A673 (cell line): ENCODE measurements around the gene SCN9A. TPM values are rescaled to one million over a fixed set of nuclear protein-coding genes. Genes with fewer than 3 reads are reported as not detected.

ENCODE experiments used
- BruUV-seq: library from RNA; stranded (reverse); fragments of 400-500 nt; replicated peaks from 2 replicates; lab custom pipeline; 2021; lab: Mats Ljungman, UMichigan
- CTCF ChIA-PET: fragments of 300-600 bp; sonication (Branson Sonifier 250); formaldehyde crosslinking; loops from one replicate; lab custom pipeline; 2022; ENCODE audit warnings: antibody characterized with exemption; lab: Charles Lee
- POLR2A ChIA-PET: fragments of 300-600 bp; sonication (Branson Sonifier 250); formaldehyde crosslinking; loops from one replicate; lab custom pipeline; 2022; ENCODE audit warnings: antibody characterized with exemption; ENCODE audit not compliant: low non-redundant PET; lab: Charles Lee
- DNase-seq: peaks from one replicate; pipeline ENCODE4 v3.0.0-alpha.2; 2015; ENCODE audit warnings: low spot score
- H3K27ac ChIP-seq: fragments of 200-600 bp; sonication (generic); 2 replicates; pipeline ENCODE4 v1.5.1; 2016; ENCODE audit warnings: mixed run types, low read depth, mild to moderate bottlenecking, mixed read lengths, antibody characterized with exemption, low read length; ENCODE audit not compliant: poor library complexity, severe bottlenecking
- H3K27me3 ChIP-seq: fragments of 200-600 bp; sonication (generic); replicated peaks from 2 replicates; pipeline ENCODE4 v1.6.1; 2017; ENCODE audit warnings: mixed run types, low read depth, mild to moderate bottlenecking, mixed read lengths, antibody characterized with exemption, low read length; ENCODE audit not compliant: insufficient read depth, poor library complexity
- H3K36me3 ChIP-seq: fragments of 200-600 bp; sonication (generic); 2 replicates; pipeline ENCODE4 v1.6.1; 2016; ENCODE audit warnings: mixed run types, mild to moderate bottlenecking, mixed read lengths, antibody characterized with exemption, low read length; ENCODE audit not compliant: insufficient read depth, poor library complexity, severe bottlenecking
- H3K4me1 ChIP-seq: fragments of 200-600 bp; sonication (generic); 2 replicates; pipeline ENCODE4 v1.6.1; 2017; ENCODE audit warnings: mixed run types, mild to moderate bottlenecking, mixed read lengths, antibody characterized with exemption, low read length; ENCODE audit not compliant: insufficient read depth, poor library complexity, severe bottlenecking
- H3K4me3 ChIP-seq: fragments of 200-600 bp; sonication (generic); 2 replicates; pipeline ENCODE4 v1.5.1; 2016; ENCODE audit warnings: low read depth, mixed run types, mild to moderate bottlenecking, mixed read lengths, low read length; ENCODE audit not compliant: poor library complexity, severe bottlenecking
- H3K9me3 ChIP-seq: fragments of 200-600 bp; sonication (generic); 2 replicates; pipeline ENCODE4 v1.6.1; 2016; ENCODE audit warnings: mixed run types, low read depth, mild to moderate bottlenecking, mixed read lengths, antibody characterized with exemption, low read length; ENCODE audit not compliant: poor library complexity, severe bottlenecking
- EZH2 ChIP-seq: fragments of 200-600 bp; sonication (generic); IDR thresholded peaks from 2 replicates; pipeline ENCODE4 v1.6.1; 2017; ENCODE audit warnings: borderline replicate concordance, low read depth, mild to moderate bottlenecking, mixed read lengths, antibody characterized with exemption, low read length; ENCODE audit not compliant: poor library complexity, severe bottlenecking
- intact Hi-C: fragments of 100-400 bp; cut with micrococcal nuclease; formaldehyde crosslinking; loops from one replicate; pipeline ENCODE4 v1.10.0; 2022; ENCODE audit not compliant: unreplicated experiment
- total RNA-seq: library from RNA; stranded (reverse); gene quantifications from 2 replicates; pipeline ENCODE4 v1.2.3, GENCODE V29; 2021
- TF ChIP-seq, protein P1 (sequence below): fragments of 300-800, 200-600 bp; sonication (generic); conservative IDR thresholded peaks from 2 replicates; pipeline ENCODE4 v1.5.1; 2017; ENCODE audit warnings: low read depth, mild to moderate bottlenecking, antibody characterized with exemption, low read length, moderate library complexity, mixed read lengths

The SCN9A gene
- total RNA-seq, 1 experiment from 2014 or later = 3.5 TPM

GRCh38 chr2:166329465-166329864, 46.3 kb downstream of the SCN9A start:
- TF ChIP-seq, protein P1, sequence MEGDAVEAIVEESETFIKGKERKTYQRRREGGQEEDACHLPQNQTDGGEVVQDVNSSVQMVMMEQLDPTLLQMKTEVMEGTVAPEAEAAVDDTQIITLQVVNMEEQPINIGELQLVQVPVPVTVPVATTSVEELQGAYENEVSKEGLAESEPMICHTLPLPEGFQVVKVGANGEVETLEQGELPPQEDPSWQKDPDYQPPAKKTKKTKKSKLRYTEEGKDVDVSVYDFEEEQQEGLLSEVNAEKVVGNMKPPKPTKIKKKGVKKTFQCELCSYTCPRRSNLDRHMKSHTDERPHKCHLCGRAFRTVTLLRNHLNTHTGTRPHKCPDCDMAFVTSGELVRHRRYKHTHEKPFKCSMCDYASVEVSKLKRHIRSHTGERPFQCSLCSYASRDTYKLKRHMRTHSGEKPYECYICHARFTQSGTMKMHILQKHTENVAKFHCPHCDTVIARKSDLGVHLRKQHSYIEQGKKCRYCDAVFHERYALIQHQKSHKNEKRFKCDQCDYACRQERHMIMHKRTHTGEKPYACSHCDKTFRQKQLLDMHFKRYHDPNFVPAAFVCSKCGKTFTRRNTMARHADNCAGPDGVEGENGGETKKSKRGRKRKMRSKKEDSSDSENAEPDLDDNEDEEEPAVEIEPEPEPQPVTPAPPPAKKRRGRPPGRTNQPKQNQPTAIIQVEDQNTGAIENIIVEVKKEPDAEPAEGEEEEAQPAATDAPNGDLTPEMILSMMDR = no peak
- no peak for TF ChIP-seq EZH2
- BruUV-seq = no TSS peak
- CTCF ChIA-PET = no interaction called here

GRCh38 chr2:166328147-166328546, 47.6 kb downstream of the SCN9A start:
- ChIA-PET POLR2A (no interaction called here), CTCF (no interaction called here)
- H3K4me1 ChIP-seq = no peaks in the 10 kb centered on the region
- intact Hi-C loops = no loop called here
- no TSS peak for BruUV-seq
- H3K36me3 ChIP-seq = no peaks in the 10 kb centered on the region
- no peak for DNase-seq
- no peak overlapping the region for H3K27ac ChIP-seq
- no peak for TF ChIP-seq EZH2
- TF ChIP-seq, protein P1 = no peak
- H3K9me3 ChIP-seq = no peaks in the 10 kb centered on the region
- H3K27me3 ChIP-seq = no peaks in the 10 kb centered on the region
- no peak overlapping the region for H3K4me3 ChIP-seq

More at GRCh38 chr2:166329465-166329864, 46.3 kb downstream of the SCN9A start:
- no peaks in the 10 kb centered on the region for H3K9me3 ChIP-seq
- no peak overlapping the region for H3K4me3 ChIP-seq
- H3K27me3 ChIP-seq = no peaks in the 10 kb centered on the region
- no peaks in the 10 kb centered on the region for H3K4me1 ChIP-seq
- no peak for DNase-seq
- H3K36me3 ChIP-seq = no peaks in the 10 kb centered on the region
- intact Hi-C loops = no loop called here
- H3K27ac ChIP-seq = no peak overlapping the region
- POLR2A ChIA-PET = no interaction called here

DNA sequence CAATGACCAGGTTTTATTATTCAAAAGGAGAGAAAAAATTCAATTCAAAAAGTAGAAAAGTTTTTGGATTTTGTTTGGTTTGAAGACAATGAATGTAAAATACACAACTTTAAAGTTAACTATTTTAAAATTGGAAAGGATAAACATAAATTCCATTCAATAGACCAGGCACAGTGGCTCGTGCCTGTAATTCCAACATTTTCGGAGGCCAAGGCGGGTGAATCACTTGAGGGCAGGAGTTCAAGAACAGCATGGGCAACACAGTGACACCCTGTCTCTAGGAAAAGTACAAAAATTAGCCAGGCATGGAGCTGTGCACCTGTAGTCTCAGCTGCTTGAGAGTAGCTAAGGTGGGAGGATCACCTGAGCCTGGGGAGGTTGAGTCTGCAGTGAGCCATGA, 54.7 kb downstream of the SCN9A start:
- Histone ChIP-seq H3K4me1 (no peaks in the 10 kb centered on the region), H3K36me3 (no peaks in the 10 kb centered on the region), H3K27ac (no peak overlapping the region), H3K9me3 (no peaks in the 10 kb centered on the region), H3K27me3 (no peaks in the 10 kb centered on the region), H3K4me3 (no peak overlapping the region)
- intact Hi-C loops = no loop called here
- no TSS peak for BruUV-seq
- ChIA-PET POLR2A (no interaction called here), CTCF (no interaction called here)
- DNase-seq = no peak
- TF ChIP-seq, protein P1 = no peak
- TF ChIP-seq EZH2 = no peak
